NCI-H226 (cell line): ENCODE results near the gene C1orf35.
A peak's percentile ranks its signal among the peaks of the same experiment; 100 is the strongest.

Experiments used
- DNase-seq: peaks from one replicate; pipeline ENCODE4 v3.0.0-alpha.2; 2015

Gene C1orf35

DNA sequence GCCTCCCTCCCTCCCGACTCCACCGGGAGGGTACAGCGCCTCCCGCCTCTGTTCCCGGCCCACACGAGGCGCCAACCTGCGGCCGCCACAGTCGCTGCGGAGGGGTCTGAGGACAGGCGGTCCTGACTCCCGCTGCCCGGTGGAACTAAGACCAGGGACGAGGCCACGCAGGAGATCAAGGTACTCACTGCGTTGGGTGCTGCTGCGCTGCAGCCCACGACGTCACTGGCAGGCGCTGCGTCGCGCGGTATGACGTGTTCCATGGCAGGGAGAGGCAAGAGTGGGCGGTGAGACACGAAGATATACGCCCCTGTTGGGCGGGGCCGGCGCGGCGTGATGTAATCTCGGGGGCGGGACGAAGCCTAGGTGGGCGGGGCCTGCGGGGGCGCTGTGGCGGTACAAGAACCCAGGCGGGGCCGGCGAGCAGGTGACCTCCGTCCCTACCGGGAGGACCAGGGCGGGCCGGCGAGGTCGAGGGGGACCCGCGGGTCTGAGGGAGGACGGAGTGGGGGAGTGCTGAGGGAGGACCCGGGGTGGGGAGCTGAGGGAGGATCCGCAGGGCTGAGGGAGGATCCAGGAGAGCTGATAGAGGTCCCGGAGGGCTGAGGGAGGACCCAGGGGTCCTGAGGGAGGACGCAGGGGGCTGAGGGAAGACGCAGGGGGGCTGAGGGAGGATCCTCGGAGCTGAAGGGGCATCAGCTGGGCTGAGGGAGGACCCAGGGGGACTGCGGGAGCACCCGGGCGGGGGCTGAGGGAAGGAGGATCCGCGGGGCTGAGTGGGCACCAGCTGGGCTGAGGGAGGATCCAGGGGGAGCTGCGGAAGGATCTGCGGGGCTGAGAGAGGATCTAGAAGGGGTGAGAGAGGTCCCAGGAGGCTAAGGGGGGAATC is 6.2 kb upstream of the C1orf35 start, which contains the start of gene MRPL55:
Gene MRPL55, minus strand, starts transcription at position 227 of the 889 bp plus-strand sequence. CDS start 1,039 bp downstream, outside the sequence.
- DNase-seq = peak; percentile 74

DNA sequence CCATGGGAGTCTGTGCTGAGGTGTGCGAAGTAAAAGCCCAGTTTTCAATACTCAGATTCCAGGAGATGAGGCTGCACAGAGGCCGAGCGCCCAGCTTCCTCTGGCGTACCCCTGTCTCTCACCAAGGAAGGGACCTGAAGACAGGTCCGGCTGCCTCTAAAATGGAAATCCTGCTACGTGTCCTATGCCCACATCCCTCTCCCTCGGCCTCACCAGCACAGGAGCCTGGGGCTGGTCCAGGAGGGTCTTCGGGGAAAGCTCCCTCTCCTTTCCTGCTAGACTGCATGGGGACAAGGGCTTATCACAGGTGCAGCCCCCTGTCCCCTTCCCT is 5.6 kb upstream of the C1orf35 start:
- no peak for DNase-seq

DNA sequence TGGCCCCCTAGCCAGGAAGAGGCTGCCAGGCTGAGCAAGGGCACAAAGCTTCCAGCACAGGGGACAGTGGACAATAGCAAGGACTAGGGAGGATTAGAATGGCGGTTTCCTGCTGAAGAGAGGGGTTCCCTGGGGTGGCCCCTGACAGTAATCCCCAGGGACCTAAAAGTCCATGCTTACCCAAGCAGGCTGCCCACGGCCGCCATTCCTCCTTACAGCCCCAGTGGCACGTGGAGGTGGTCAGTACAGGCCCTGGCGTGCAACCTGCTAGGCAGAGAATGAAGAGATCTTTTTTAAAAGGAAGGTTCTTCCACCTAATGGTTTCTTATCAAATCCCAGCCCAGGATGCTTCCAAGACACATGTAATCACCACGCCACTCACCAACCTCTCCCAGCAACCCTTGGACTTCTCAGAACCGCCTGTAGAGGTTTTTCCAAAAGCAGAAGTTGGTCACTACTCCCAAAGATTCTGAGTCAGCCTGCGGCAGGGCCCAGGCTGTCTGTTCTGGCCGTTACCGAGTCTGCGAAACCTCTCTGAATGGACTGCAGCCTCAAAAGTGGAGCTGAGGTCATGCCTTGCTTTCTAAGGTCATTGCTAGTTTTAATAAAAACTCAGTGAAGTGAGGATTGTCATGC is 5.0 kb upstream of the C1orf35 start:
- no peak for DNase-seq

DNA sequence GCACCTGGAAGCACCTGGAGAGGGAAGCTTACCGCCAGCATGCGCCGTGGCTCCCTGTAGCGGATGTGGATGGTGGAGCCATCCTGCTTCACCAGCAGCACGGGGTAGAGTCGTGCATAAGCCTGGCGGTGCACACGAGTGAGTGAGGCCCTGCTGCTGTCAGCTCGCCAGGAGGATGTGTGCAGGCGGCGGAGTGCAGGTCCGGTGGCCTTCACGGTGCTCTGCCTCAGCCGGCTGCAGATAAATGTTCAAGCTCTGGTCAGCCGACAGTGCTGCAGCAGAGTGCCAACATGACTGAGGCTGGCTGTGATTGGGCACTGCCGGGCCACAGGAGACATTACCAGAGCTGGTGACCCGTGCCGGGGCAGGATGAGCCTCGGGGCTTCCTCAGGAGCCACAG is 4.5 kb upstream of the C1orf35 start:
- DNase-seq = no peak

DNA sequence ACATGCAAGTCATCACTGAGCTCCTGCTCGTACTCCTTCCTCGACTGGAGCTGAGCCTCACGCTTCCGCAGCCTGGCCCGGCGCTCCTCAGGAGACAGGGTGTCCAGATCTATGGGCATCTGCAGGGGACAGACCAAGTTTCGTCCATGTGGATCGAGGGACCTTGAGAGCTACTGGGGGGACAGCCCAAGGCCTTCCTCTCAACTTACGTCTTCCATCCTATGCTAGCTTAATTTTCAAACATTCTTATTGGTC is 3.6 kb upstream of the C1orf35 start:
- no peak for DNase-seq

DNA sequence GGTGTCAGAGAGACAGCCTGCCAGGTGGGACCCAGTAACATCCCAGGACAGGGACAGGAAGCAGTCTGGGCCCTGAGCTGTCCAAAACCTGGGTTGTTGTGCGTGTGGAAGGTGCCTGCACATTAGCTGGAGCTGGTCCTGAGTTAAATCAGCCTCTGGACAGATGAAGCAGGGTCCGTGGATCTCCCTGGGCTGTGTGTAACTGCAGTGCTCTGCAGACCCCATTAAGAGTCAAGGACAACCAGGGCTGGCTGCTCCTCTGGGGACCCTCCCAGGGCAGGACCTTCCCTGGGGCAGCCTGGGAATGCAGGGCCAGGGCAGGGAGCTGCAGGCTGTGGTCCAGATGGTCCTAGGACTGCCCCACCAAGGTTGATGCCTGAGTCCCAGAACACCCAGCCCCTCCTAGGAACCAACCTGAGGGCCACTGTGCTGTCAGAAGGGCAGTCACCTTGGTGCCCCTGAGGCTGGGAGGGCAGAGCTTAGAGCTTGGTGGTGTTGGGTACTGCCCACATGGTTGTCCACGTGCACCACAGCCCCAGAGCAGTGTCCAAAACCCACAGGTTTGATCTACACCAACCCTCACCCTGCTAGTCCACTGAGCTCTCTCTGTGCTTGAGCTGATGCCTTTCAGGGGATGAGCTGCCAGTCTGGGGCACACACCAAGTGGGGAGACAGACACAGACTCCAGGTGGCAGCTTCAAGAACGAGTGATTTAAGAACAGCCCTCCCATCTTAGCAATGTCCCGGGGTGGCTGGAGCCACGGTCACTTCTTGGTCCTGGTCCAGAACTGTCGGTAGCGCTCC is 3.1 kb upstream of the C1orf35 start:
- no peak for DNase-seq

DNA sequence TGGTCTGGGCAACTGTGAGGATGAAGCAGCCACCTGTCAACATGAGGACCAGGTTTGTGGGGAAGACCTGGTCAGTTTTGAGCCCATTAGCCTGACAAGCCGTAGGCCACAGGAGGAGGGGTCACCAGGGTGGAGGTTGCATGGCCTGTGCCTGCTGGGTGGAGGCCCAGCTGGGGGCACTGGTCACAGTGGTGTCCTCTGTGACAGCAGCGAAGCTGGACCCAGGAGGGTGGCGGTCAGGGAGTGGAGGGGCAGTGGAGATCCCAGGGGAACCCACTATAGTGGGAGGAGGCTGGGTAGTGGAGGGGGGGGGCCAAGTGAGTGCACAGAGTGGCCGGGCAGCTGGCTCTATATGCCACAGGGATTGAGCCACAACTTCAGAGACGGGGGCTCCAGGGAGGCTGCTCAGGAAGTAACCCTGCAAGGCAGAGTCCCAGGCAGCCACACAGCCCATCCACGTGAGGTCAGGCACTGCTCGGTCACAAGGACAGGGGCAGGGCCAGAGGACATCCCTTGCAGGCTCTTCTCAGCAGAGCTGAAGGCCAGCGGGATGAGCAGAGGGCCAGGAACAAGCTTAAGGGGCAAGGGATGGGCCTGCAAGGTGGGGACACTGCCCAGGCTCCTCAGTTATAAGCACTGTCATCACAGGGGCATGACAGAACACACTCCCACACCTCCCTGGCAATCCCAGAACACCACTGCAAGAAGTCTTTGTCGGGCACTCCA is 2.3 kb upstream of the C1orf35 start:
- no peak for DNase-seq

DNA sequence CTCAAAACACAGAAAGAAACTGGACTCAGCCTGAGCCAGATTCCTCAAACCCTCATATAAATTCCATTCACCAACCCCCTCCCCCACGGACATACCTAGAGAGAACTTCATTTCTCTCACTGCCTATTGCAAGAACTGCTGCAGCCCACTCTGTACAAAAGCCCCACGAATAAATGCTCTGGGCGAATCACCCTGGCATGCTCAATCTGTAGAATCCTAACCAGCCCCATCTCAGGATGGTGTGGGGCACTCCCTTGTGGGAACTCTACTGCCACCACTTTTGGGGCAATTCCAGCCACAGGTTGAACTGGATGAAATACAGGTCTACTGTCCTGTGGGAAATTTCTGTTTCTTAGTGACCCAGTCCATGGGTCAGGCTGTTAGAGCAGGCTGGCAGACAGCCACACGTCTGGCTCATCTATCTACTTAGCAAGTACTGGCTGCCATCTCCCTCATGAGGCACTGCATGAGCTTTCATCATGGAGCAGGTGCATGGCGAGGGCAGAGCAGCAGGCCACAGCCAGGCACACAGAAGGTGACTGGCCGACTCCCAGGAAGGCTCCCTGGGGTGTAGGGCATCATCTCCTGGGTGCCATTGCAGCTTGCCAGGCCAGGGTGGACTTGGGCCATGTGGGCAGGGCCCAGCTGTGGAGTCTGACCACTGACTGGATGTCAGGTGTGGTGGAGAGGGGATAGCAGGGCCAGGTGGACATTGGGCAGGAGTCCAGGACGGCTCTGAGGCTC is 1.6 kb upstream of the C1orf35 start:
- DNase-seq = no peak

DNA sequence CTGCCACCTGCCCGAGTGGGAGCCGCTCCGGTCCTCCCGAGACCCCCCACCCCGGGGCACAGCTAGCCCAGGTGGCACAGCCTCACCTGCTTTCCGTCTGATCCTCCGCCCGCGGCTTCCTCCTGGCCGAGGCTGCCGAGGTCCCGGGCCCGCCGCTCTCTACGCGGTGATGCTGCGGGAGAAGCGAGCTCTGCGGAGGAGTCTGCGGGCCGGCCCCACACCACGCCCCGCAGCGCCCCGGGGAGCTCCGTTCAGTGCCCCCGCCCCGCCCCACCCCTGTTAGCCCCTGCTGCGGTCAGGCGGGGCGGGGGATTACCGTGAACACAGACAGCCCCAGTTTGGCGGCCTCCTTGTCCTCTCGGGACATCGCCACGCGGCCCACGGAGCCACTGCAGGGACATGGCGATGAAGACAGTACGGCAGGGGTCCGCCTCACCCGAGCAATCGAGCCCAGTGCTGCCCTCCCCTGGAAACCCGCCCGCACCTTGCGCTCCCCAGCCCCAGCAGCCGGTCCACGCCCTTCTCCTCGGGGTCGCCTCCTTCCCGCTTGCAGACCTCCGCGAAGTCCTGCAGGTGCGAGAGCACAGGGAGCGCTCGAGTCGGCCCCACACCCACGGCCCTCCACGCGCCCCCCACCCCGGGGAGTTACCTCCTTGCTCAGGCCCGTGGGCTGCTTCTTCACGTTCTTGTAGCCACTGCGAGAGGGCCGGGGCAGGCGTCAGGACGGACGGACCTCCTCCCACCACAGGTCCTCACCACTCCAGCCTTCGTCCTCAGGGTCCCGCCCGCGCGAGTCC is 933 bp downstream of the C1orf35 start:
- no peak for DNase-seq

DNA sequence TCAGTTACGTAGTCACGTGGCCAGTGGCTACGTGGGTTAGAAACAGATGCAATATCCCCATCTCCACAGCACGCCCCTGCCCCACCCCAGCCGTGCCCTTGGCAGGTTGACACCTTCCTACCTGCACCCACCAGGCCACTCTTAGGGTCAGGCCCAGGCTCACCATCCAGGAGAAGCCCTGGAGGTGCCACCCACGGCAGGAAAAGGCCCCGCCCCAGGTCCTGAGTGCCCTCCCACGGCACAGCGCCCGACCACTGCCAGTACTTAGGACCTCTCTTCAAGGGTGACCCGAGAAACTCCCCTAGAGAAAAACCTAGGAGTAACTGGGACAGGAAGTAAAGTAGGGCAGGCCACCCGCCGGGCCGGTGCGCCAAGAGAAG is 1.5 kb downstream of the C1orf35 start:
- DNase-seq = no peak

DNA sequence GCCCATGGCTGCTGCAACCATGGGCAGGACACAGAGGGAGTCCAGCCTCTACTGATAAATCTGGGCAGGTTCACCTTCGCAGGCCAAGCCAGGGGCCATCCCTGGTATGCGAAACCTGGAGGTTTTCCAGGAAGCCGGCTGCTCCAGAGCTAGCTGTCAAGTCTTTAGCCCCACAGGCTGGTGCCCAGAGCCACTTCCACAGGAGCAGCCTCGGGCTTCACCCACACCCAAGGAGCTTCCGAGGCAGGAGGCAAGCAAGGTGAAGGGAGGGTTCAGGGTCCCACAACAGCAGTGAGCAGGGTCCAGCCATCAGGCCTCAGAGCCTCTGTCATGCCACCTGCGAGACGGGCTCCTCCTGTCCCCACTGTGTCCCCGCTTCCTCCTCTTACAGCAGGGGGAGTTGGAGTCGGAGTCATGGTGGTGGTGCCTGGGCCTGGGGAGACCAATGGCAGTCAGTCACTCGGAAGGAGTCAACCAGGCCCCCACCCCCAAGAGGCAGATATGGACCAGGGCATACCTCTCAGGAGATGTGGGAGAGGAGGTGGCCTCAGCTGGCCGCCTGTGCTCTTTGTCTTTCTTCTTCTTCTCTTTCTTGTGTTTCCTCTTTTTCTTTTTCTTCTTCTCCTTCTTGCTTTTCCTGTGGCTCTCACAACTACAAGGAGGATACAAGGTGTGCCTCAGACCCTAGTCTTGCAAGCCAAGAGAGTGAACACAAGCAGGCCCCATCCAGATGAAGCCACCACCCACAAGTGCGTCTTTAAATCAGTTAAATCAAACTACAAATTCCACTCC is 2.1 kb downstream of the C1orf35 start:
- no peak for DNase-seq

DNA sequence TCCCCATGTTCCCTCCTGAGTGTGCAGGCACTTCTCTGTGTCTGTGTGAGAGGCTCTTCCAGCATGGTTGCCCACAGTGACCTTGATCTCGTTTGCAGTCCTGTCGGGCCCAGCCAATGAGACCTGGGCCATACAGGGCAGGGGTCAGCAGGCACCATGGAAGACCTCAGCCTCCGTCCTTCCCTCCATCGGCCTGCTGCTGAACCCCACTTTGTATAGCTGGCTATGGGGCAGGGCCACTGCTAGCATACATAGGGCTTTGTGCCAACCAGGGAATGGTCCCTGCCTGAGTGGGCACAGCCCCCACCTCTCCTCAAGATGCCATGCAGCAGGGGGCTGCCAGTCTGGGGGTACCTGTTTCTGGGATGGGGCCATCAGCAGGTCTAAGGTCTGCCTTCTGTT is 3.8 kb downstream of the C1orf35 start:
- no peak for DNase-seq

DNA sequence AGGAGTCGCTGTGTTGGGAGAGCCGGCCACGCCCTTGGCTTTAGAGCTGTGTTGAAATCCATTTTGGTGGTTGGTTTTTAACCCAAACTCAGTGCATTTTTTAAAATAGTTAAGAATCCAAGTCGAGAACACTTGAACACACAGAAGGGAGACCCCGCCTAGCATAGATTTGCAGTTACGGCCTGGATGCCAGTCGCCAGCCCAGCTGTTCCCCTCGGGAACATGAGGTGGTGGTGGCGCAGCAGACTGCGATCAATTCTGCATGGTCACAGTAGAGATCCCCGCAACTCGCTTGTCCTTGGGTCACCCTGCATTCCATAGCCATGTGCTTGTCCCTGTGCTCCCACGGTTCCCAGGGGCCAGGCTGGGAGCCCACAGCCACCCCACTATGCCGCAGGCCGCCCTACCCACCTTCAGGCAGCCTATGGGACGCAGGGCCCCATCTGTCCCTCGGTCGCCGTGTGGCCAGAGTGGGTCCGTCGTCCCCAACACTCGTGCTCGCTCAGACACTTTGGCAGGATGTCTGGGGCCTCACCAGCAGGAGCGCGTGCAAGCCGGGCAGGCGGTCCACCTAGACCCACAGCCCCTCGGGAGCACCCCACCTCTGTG is 4.7 kb downstream of the C1orf35 start:
- no peak for DNase-seq

DNA sequence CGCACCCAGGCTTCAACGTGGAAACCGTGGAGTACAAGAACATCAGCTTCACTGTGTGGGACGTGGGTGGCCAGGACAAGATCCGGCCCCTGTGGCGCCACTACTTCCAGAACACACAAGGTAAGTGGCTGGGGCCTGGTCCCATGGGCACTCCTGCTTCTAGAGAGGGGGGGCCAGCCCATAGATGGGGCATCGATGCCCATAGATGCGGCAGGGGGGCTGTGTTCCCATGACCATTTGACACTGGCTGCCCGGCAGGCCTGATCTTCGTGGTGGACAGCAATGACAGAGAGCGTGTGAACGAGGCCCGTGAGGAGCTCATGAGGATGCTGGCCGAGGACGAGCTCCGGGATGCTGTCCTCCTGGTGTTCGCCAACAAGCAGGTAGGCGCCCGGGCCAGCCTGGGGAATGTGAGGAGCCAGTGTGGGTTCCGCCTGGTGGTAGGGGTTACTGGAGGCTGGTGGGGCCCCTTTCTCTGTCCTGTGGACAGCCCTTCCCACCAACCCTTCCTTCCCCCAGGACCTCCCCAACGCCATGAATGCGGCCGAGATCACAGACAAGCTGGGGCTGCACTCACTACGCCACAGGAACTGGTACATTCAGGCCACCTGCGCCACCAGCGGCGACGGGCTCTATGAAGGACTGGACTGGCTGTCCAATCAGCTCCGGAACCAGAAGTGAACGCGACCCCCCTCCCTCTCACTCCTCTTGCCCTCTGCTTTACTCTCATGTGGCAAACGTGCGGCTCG is 5.6 kb downstream of the C1orf35 start:
- DNase-seq = no peak

DNA sequence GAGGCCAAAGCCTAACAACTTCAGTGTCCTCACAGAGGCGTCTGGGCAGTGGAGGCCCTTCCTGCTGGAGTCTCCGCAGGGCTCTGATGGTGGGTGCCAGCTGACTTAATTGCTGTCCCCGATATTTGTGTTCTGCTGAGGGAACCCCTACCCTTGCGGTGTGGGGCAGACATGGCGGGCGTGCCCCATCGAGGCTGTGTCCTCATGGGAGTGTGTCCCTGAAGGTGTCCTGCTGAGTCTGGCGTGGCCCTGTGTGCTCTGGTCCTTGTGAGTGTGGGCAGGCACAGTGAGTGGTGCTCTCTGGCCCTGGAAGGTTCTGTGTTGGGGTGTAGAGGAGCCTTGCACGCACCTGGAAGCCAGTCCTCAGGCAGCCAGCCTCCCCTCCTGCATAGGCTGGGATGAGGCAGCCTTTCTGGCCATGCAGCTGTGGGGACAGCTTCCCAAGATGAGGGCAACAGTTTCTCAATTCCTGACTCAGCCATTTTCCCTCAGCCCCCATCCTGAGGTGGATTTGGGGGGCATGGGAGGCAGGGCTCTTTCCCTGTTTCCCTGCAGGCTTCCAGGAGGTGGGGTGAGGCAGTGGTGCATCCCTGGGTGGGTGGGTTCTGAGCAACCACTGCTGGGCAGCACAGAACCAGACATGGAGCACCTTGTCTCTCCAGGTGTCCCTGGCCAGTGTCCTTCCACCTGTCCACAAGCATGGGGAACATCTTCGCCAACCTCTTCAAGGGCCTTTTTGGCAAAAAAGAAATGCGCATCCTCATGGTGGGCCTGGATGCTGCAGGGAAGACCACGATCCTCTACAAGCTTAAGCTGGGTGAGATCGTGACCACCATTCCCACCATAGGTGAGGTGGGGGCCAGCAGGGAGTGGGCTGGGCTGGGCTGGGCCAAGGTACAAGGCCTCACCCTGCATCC is 6.5 kb downstream of the C1orf35 start:
- no peak for DNase-seq

DNA sequence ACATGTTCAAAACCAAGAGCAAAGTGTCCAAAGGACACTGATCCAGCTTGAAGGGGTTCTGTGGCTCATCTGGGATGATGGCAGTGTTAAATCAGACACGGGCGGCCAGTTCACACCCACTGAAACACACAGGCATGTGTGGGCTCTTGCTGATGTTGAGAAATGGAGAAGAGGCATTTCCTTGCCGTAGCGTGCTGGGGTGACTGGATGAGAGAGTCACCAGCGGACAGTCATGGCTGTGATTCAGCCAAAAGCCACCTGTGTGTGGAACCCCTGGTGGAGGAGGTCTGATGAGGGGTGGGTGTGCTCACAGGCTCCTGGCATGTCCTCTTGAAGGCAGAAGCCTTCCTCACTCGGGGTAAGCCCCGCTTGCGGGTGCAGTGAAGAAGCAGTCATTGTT is 7.2 kb downstream of the C1orf35 start:
- no peak for DNase-seq

DNA sequence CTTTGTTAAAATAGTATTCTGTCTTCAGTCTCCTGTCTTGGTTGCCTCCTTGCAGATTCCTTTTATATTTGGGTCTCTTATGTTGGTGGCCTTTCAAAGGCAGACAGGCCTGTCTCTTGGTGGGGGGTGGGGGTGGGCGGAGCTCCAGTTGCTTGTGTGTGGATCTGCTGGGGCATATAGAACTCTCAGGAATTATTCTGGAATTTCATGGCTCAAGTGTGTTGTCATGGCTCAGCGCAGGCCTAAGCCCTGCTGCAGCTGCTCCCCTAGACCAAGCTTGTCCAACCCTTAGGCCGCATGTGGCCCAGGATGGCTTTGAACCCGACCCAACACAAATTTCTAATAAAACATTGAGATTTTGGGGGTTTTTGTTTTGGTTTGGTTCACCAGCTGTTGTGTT is 8.0 kb downstream of the C1orf35 start:
- DNase-seq = no peak

DNA sequence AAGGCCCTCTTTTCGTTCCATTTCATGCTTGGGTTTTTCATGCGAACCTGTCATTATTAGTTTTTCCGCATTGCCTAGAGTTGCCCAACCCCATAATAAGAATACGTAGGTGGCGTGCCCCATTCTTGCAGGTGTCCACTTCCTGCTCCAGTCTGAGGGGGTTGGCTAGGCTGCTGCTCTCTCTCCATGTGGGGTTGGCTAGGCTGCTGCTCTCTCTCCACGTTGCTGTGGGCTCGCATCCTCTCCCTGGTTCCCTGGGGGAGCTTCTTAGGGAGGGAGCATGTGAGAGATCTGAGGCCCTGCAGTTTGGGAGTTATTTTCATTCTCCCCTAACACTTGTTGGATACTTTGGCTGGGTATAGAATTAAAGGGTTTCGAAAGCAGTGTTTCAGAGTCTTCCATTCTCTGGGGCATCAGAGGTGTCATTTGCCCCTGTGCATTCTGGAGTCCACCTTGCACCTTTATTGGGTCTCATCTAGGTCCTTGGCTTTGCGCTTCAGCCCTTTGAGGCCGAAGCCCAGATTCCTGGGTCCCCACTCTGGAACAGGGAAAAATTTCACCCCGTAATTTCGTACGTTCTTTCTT is 8.6 kb downstream of the C1orf35 start:
- DNase-seq = no peak
